Fibroblast of skin of back (primary cell): ENCODE results near the gene MFAP3L.

Source experiments
- DNase-seq: peaks from one replicate; pipeline ENCODE4 v3.0.0-alpha.2; 2013

Gene MFAP3L

DNA sequence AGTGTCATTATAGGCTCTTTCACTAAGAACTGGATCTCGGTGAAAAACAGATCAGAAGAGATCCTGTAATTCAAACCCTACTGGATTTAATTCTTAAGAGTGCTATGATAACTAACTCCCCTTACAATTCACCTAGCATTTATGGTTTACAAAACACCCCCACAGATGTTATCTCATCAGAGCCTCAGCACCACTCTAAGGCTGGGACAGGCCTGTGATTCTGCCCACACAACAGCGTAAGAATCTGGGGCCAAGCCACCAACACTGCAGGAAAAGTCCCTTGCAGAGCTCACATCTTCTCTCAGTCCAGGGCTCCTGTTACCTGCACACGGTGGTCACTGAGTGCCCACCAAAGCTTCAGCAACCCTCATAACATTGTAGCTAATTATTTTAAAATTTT, 8.9 kb downstream of the MFAP3L start:
- DNase-seq: no peak

DNA sequence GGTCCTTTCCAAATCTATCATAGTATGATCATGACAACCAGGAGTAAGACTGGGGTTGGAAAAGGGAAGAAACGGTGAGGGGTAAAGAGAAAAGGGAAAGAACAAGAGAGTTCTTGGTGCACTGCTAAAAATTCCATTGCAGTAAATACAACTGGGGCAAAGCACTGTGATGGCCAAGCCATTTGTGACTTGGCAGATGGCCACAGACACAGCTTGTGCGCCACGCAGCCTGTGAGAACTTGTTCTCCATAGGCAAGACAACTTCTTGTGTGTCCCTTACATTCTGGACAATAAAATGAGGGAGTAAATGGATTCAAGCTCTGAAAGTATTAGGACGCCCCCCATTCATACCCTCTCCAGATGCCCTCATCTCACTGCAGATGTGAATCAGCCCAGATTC, 10.9 kb downstream of the MFAP3L start:
- no peak for DNase-seq

DNA sequence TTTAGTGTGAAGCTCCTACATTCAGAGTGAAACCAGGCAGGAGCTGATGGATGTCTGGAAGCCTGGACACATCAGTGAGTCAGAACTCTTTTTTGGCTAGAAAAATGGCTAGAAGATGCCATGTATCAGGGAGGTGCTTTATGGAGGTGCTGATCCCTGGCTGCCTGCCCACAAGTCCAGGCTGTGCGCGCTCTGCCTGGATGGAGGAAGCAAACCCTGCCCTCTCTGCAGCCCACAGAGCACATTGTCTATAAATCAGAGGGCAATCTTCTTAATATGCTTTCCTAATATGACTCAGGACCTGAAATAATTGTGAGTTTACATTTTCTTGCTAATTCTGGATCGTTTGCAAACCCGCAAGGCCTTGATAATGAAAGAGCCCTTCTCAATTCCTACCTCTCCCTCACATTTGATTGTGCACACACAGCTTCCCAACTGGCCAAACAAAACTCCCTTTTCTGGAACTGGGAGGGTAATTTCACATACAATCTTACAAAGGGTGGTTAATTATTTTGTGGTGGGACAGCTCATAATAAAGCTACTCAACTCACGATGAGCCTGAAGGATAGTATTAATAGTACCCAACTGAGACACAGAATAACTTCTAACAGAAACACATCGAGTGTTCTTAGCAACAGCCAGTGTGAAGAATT, 11.7 kb downstream of the MFAP3L start:
- DNase-seq: no peak

DNA sequence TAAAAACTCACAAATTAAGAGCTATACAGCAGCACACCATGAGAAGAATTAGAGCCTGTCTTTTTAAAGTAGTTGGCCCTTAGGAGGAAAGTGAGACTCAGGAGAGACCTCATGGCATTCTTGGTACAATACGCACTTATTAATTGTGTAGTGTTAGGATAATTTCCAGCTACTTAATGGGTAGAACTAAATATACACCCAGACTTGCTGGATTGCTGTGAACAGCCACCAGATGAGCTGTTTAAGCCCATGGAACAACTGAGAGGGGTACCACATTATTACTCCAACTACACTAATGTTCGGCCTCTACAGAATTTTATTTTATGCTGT, 13.6 kb downstream of the MFAP3L start:
- DNase-seq: no peak

DNA sequence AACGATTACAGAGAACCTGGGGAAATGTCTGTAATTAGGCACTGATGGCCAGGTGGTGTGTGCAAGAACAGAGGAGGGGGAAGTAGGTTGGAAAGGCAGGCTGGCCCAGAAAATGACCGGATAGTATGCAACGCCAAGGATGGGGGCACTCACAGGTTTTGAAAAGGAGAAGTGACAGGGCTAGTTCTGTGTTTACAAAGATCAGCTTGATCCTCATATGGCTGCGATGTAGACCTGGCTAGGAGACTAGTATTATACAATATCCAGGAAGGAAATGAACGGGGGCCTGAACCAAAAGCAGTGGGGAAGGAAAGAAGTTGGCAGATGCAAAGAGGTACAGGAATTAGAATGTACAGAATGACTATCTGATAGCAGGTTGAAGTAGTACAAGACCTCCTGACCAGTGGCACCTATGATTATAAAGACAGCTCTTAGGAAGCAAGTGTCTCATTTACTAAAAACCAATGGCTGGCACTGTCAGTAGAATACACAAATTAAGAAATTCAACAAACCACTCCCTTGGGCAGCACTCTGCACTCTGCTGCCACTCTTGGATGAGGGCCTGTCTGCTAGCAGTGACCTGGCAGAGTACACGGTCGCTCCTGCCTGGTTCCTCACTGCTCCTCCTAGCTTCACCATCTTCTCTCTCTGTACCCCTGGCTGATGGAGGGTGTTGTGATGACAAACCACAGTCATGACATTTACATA, 14.1 kb downstream of the MFAP3L start:
- DNase-seq: no peak

DNA sequence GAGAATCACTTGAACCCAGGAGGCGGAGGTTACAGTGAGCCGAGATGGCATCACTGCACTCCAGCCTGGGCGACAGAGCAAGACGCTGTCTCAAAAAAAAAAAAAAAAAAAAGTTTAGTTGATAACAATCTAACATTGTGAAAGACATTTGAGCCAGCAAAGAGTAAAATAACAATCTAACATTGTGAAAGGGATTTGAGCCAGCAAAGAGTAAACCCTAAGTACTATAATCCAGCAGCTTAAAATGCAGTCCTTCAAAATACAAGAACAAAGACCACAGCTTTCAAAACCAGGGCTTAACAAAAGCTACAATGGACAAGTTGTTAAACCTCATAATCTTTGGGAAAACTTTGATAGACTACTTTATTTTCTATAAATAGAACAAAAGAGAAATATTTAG, 16.9 kb downstream of the MFAP3L start:
- no peak for DNase-seq

DNA sequence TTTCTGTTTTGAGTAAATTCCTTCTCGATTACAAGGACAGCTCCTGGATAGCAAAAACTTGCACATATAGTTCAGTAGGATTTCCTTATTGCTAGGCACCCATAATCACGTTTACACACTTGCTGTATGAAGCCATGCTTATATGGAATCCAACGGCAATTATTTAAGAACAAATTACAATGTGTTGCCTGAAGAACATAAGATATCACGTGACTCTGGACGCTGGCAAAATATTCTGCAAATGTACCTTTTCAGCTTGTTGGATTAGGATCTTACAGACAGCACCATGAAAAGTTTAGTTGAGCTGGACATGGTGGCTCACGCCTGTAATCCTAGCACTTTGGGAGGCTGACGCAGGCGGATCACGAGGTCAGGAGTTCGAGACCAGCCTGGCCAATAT, 17.4 kb downstream of the MFAP3L start:
- no peak for DNase-seq

DNA sequence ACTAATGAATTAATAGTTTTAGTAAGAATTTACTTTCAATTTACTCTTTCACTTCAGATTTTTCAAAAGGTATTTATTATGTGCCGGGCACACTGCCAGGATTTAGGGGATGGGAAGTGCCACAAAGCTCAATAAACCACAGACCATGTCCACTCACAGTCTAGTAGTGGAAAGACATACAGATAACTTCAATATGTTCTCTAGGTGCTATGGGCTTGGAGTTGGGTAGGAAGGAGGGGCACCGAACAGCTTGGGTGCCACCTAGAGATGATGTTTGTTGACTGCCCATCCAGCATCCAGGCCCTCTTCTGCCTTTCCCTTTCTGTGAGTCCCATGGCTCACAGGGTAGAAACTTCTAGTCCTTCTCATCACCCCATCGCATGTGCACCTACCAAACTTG, 17.8 kb downstream of the MFAP3L start:
- peak; percentile 39 for DNase-seq

DNA sequence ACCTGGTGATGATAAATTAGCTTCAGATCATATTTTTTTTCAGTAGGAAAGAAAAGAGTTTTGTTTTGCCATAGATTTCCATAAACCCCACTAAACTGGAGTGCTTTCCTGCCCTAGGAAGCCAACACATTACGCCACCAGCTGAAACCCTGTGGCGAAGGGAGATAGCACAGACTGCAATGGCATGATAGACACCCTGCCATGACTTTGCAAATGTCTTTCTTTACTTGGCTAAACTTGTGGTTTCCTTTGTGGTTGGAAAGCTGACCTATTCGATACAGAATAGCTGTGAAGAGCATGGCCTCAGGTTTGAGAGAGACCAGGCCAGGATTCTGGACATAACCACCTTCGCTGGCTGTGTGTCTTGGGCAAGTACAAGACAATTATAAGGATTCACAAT, 19.1 kb downstream of the MFAP3L start:
- no peak for DNase-seq

DNA sequence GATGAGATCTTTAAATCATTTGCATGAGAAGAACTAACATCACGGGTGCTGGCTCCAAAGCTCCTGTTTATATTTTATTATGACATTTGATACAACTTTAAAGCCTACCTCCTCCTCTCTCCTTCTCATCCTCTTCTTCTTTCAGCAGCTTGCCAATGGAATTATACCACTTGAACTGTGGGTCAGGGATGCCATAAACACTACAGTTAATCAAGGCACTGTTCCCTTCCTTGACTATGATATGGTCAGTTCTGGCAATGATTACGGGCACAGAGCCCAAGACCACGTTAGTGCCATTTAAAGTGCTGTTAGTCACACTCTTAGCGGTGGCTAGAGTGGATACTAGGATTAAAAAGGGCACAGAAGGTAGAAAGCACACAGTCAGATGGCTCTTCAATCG, 20.7 kb downstream of the MFAP3L start:
- no peak for DNase-seq

DNA sequence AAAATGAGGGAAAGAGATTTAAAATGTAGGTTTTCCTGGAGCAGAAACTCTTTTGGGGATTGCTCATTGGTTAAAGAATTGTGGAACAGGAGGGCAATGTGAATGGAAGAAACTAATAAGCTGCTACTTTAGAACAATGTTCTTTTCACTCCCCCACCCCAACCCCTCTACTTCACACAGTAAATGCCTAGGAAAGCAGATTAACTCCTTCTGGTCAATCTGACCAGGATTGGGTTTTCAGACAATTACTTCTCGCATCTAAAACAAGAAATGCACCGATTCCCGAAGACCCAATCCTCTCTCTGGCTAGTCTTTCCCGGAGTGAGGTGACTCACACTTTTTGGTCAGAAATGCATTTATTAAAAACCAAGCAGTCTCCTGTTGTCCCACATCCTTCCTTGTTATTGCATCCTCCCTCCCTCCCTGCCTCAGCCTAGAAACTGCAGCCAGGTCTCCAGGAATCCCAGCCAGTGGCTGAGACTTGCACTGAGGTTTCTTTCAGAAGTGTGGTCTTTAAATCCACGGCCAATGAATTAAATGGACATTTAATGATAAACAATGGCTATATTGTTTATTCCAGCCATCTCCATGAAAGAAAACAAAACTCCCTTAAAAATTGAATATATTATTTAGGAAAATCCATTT, 21.4 kb downstream of the MFAP3L start:
- DNase-seq: peak; percentile 69

DNA sequence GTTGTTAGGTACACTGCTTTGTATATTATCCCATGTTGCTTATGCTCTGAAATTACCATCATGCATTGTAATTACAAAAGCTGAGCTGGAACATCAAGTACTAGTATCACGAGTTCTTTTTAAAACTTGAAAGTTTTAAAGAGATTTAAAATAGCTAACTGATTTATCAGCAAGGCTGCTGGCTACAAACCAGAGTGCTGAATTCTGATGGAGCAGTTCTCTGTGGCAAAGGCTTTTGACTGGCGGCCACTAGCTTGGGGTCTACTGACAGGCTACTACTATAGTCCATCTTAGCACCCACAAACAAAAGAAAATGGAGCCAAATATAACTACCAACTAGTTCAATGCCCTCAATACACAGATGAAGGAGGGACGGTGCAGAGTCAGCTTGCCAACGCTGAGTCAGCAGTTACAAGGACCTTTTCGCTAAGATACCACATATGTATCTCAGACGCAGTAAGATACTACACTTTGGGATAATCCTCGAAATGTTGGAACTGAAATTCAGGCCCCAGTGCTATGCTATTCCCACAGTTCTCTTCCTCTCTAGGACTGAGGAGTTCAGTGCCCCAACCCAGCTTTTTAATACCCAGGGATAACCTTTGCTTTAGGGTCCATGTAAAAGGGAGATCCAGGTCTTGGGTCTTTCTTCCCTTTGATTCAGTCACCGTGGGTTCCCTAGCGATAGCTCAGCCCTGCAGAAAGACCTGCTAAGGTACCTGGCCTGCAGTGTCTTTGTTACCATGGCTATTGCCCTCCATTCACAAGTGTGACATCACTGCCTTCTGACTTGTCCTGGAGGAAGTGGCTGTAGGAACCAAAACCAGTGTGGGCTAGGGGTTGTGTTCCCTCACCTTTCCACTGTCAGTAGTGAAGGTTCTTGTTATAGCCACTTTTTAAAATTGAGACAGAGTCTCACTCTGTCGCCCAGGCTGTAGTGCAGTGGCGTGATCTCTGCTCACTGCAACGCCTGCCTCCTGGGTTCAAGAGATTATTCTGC, 22.8 kb downstream of the MFAP3L start:
- DNase-seq: no peak

DNA sequence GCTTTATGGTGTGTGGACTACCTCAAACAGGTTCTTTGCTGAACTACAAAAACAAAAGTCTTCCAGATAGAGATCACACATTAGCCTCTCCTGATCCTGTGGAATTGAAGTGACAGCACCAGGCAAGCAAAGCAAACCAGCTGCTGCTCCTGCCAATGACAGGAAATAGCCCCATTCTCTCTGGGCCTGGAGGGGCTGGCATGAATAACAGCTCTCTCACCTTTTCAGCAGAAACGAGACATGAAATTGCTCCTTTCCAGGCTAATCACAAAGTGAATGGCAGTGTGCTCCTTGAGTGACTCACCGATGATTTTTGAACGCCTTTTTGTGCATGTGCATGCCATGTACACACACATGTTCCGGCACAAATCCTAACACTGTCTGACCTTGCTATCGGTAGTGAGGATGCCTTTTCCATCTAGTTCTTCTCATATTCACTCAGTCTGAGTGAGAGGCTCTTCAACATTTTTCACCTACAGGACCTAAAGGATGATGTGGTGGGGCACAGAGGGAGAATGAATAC, 24.4 kb downstream of the MFAP3L start:
- no peak for DNase-seq

DNA sequence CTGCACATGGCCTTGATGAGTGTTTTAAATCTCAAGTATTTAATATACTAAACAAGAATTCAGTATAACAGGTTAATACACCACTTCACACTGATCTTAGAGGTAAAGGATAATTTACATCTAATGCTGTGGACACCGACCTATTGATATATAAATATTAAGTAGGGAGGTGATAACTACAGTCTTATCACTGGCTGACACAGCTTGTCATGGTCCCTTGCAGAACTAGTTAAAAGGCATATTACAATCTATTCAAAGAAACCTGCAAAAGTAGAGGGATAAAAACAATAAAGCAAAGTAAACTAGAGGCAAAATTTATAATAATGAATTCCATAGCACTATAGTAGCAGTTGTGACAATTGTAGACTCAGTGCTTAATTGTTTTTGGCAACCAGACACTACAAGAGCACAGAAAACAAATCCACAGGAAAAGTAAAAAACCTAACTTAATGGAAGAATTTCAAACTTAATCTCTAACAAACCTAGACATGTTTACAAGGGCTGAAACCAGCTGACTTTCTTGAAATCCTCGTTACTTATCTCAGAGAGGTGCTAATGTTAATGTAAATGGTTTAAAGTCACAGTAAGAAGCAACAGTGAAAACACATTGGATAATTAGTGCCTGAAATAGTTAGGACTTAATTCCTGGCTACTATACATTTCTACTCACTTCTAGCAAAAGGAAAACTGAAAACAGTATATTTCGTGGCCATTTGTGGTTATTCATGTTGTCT, 25.0 kb downstream of the MFAP3L start:
- DNase-seq: no peak

DNA sequence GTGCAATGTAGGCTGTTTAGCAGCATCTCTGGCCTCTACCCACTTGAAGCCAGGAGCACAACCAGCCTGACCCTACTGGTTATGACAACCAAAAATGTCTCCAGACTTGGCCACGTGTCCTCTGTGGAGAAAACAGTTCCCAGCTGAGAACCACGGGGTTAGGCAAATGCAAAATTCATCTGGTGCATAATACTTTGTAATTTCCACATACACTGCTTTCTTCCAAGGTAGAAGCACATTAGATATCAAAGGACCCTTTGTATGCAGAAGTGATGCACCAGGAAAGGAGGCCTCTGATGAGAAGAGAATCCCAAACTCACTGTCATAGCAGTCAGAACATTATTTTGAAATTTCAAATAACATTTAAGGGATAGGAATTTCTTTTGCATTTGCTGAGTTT, 26.3 kb downstream of the MFAP3L start:
- DNase-seq: no peak

DNA sequence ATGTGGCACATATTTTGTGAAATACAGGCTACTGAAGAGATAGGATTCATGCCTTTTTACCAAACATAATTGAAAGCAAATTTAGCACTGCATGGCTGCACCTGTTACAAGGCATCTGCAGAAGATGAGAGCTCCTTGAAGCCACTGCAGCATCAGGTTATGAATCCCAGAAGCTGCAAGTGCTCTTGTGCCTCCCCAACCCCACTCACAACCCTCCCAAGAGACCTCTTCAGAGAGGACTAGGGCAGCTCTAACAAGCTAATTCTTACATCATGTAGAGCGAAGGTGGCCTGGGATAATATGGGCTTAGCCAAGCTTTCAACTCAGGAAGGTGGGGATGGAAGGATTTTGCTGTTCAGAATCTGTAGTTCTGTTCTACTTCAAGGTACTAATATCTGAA, 27.2 kb downstream of the MFAP3L start:
- no peak for DNase-seq

DNA sequence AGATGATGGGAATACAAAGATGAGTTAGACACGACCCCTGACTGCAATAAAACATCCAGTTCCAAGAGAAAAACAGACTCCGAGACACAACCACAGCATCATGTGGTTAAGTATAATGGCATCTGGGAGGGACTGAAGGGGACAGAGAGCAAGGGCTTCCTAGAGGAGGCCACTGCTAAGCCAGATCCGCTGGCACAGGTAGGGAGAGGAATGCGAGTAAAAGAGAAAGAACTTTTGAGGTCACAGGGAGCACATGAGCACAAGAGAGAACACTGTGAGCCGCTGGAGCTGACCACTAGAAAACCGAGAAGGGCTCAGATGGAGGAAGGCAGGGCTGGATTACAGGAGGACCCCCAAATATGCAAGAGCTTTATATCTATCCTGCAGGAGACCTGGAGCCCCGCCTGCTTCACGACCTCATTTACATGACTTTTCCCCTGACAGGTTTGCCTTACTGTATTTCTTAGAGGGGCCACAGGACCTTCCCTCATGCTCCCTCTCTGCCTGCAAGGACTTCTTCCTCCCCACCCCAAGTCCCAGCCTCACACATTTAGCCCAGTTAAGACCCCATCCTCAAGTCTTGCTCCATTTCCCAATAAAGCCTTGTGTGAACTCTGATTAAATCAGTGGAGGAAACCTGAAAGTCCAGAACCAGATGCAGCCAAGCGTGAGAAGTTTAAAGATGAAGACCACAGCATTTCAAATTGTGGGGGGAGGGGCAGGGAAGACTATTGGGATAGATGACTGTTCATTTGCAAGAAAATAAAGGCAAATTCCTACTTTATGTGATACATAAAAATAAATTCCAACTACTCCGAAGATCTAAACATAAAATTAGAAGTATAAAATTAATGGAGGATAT, 29.6 kb downstream of the MFAP3L start:
- no peak for DNase-seq

DNA sequence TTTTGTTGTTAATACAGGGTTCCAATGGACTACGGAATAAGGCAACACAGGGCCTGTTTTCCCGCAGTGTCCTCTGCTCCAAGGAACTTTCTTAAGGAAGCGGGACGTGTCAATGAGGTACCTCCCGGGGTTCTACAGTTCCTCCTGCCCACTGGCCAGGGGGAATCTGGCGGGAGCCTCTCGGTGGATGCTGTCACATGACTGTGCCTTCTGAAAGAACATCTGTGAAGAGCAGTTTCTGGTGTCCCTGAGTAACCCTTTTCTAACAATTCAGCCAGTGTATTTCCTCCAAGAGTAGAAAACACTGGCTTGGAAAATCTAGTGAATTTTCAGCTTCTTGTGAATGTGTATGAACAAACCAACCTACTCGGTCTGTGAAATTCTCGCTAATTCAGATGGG, 32.7 kb downstream of the MFAP3L start:
- DNase-seq: no peak

DNA sequence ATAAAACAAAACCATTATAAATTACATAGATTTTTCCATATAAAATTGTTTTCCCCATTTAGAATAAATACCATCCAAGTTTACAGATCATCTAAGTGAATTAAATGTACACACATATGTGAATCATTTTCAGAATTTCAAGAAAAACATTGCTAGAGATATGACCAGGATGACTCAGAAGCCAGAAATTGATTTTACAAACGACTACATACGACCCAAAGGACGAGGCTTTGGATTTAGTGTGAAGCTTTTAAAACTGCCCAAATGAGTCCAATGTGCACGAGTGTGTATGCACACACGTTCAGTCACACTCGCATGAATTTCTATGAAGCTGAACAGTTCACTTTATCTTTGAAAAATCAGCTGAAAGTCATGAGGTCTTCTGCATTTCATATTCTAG, 37.9 kb downstream of the MFAP3L start:
- peak; percentile 79 for DNase-seq

DNA sequence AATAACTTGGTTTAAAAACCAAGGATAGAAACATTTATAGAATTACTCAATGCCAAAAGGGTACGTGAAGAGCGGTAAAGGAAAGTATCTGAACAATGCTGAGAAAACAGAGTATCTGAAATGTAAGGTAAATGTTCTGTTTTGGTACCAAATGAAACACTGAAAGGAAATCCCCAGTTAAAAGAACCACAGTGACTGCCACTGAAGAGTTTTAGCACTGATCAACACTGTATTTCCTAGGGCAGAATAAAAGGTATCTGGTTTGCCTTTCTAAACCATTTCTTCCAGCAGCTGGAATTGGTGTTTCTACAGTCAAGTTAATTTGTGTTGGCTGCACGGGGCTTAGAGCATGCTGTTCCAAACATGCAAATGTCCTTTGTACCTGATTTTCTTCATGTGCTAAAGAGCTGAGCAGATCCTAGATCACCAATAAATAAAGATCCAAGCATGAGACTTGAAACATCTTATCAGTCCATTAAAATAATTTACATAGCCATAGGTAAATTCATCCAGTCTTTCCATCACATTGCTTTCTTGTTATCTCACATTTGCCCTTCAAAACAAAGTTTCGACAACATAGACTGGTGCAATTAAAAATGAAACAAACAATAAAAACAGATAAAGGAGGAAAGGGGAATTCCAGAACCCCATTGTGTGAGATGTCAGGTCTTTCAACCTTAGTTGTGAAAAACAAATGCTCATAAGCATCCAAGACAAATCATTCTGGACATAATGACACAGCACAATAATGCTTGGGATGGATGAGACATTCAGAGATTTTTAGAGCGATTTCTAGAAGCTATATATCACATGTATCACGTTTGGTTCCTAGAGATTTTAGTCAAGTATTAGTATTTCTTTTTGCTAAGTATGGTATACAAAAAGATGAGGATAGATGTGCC, 38.6 kb downstream of the MFAP3L start:
- DNase-seq: peak; percentile 21
